Esophagus mucosa (tissue), 1 donor: ENCODE measurements around the gene HSD17B4. TPM values are rescaled to one million over a fixed set of nuclear protein-coding genes. Genes with fewer than 3 reads are reported as not detected.
"Not testable (repeated sequence)": the region's sequence is repeated elsewhere in the genome, so short reads cannot be mapped to it uniquely, and the experiment has no call there.

Source experiments
- ATAC-seq: fragments of 200-7000 bp; cut with Tn5 transposase; one replicate; pipeline ENCODE4 v1.9.1; 2020
- total RNA-seq: library from RNA; stranded (reverse); gene quantifications from one replicate; pipeline ENCODE4 v1.2.4, GENCODE V29; 2023
- donor health status: DM: yes; HTN: yes; CAD: no.

Gene HSD17B4, protein sequence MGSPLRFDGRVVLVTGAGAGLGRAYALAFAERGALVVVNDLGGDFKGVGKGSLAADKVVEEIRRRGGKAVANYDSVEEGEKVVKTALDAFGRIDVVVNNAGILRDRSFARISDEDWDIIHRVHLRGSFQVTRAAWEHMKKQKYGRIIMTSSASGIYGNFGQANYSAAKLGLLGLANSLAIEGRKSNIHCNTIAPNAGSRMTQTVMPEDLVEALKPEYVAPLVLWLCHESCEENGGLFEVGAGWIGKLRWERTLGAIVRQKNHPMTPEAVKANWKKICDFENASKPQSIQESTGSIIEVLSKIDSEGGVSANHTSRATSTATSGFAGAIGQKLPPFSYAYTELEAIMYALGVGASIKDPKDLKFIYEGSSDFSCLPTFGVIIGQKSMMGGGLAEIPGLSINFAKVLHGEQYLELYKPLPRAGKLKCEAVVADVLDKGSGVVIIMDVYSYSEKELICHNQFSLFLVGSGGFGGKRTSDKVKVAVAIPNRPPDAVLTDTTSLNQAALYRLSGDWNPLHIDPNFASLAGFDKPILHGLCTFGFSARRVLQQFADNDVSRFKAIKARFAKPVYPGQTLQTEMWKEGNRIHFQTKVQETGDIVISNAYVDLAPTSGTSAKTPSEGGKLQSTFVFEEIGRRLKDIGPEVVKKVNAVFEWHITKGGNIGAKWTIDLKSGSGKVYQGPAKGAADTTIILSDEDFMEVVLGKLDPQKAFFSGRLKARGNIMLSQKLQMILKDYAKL
- total RNA-seq = 164 TPM

DNA sequence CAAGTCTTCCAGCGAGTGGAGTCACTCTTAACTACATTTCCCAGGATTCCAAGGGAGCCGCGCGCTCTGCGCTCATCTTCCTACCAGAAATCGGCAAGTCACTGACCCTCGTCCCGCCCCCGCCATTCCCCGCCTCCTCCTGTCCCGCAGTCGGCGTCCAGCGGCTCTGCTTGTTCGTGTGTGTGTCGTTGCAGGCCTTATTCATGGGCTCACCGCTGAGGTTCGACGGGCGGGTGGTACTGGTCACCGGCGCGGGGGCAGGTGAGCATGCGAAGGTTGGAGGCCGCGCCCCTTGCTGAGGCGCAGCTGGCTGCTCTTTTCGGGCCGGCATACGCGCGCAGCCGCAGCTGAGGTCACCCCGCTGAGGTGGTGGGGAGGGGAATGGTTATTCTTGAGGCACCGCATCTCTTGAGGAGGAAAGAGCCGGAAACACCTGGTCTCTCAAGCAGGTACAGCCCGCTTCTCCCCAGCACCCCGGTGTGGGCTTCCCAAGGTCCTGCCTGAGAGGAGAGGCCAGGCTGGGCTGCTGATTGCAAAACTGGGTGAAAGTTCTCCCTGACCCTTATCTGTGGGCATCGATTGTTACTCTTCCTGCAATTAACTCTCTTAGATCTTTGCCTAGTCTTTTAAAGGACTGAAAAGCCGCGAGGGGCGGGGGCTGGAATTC lies at the start of gene HSD17B4:
TSS of gene HSD17B4 (plus strand) at position 125 of the 667 bp plus-strand sequence. CDS start at position 204, 79 bp downstream.
- peak; percentile 94 for ATAC-seq

DNA sequence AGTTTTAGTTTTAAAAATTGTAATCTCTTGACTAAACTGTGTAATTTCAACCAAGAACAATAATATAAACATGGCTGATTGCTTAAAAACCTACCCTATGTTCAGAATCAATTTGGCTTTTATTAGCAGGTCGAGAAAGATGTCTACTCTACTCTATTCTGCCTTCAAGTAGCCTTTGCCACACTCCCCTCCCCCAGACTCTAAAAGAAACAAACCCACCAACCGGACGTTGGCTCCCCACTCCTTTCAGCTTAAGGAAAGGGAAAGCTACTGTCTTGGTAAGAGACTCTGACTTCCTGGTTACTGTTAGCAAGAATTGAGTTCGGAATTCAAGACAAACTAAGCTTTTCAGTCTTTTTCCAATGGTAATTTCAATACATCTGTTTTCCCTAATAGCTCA lies 49.7 kb upstream of the HSD17B4 start:
- ATAC-seq = no peak

DNA sequence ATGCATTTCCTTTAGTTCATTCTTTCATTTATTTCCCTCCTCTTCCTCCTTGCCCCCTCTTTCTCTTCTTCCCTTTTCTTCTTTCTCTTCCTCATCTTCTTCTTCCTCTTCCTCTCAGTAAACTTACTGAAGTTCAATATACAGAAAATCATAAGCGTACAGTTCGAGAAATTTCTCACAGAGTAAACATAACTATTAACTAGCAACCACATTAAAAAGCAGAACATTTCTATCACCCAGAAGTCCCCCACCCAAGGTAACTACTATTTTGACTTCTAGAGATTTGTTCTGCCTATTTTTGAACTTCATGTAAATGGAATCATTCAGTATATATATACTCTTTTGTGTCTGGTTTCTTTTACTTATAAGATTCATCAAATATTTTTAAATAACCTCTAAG lies 48.3 kb upstream of the HSD17B4 start:
- ATAC-seq = no peak

DNA sequence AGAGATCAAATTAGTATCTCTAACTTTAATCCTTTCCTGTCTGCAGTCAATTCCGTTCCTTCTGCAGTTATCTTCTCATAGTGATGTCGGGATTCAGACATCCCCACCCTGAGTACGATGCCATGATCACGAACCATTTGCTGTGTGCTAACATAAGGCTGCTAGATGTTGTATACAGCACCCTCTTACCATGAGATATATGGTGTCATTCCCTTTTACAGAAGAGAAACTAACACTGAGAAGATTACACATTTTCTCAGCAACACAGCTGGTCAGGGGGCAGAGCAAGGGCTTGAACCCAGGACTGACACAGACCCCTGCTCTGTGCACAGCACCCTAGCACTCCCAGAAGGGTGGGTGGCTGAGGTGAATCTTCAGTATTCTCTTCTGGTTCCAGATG lies 46.9 kb upstream of the HSD17B4 start:
- no peak for ATAC-seq

DNA sequence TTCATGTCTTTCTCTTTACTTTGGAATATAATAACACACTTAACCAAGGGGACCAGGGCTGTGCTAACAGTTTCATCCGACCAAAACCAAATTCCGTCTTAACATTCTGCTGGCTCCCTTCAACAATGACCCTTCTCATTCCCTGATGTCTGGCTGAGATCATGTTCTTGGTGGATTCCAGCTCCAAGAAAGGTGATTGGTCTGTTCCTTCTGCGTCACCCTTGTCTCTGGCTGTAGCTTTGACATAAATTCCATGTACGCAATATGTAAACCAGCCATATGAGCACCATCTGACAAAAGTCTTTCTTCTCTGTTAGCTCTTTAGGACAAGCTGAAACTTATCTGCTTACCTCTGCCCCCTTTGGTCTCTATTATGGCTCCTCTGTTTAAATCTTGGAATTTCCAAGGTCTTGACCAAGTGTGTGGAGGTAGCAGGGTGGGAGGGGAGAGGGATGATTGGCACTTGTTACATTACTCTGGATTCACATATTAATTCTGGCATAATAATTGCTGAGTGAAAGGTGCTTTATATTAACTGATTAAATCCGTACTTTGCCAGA lies 45.7 kb upstream of the HSD17B4 start:
- no peak for ATAC-seq

DNA sequence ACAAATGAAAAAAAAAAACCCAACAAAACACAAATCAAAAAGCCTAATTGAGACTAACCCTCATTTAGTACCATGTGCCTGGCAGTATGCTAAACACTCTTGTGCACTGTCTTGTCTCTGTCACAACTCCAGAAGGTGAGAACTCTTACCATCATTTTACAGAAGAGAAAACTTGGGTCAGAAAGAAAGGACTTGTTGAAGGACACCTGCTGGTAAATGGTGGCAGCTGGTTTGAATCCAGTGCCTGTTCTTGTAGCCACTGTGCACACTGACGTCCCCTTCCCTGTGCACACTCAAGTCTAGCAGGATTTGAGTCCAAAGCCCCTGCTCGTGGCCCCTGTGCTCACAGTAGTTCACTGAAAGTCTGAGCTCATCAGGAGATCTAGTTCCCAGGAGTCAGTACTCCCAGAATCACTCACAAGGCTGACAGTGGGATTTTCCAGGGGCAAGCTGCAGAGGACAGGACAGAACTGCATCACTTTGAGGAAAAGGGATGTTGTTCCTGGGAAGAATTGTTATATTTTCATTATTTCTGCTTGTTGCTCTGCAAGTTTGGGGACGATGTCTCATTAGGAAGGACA lies 43.0 kb upstream of the HSD17B4 start:
- no peak for ATAC-seq

DNA sequence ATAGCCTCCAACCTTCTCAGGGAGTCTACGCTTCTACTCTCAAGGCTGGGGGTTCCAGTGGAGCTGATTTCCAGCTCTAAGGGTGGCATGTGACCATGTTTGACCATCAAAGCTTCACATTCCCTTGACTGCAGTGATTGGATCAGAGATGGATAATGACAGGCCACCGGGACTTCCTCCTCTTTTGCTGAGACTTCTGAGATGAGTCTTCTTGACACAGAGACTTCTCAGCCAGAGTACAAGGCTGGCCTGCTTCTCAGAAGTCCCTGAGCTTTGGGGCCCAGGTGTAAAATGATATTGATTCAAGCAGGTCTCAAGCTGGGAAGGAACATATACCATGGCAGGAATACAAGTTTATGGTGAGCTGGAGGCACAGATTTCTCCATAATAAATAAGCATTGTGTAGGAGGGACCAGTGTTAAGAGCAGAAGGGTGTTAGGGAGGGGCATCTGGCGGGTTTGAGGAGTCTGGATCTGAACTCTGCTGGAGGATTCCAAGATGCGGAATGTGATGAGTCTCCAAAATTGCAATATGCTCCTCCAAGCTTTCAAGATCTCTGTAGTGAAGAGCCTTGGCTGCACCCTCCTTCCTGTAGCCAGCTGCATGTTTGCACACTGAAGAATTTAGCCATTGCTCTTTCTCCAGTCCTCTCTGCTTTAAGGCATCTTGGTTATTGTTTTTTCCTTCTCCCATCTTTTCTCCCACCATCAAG lies 41.7 kb upstream of the HSD17B4 start:
- no peak for ATAC-seq

DNA sequence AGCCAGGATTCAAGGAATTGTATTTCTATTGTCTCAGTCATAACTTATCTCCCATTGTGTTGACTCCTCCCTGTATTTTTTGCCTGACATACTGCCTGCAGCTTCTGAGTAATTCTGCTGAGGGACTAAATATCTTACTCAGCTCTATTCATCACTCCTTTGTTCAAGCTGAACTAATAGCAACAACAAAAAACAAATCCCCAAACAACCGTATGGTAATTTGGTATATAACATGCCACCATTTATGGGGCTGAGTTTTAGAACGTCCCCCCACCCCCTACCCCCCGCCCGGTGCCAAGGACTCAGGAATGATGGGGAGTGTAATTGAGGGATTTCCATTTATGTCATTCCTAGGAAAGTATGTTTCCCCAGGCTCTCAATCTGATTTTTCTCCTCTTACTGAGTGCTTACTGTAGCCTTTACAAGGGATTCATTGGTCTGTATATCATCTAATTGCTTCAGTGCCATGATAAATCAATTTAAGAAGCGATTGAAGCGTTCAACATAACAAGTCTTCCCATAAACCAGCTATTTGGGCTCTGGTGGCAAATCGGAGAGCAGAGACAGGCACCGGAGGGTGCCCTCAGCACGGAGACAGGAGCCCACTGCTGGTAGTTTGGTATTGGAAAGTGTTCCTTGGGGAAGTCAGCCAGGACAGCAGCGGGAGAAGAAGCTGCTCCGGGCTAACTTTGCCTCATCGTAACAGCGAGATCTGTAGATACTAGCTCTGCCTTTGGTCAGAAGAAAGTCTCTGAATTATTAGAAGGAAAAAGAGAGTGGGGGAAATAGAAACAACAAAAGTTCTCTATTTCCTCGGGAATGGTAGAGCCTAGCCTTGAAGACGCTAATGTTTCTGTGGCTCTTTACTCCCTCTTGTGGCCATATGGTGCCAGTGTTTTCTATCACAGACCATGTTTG lies 40.7 kb upstream of the HSD17B4 start:
- ATAC-seq = peak; percentile 95

DNA sequence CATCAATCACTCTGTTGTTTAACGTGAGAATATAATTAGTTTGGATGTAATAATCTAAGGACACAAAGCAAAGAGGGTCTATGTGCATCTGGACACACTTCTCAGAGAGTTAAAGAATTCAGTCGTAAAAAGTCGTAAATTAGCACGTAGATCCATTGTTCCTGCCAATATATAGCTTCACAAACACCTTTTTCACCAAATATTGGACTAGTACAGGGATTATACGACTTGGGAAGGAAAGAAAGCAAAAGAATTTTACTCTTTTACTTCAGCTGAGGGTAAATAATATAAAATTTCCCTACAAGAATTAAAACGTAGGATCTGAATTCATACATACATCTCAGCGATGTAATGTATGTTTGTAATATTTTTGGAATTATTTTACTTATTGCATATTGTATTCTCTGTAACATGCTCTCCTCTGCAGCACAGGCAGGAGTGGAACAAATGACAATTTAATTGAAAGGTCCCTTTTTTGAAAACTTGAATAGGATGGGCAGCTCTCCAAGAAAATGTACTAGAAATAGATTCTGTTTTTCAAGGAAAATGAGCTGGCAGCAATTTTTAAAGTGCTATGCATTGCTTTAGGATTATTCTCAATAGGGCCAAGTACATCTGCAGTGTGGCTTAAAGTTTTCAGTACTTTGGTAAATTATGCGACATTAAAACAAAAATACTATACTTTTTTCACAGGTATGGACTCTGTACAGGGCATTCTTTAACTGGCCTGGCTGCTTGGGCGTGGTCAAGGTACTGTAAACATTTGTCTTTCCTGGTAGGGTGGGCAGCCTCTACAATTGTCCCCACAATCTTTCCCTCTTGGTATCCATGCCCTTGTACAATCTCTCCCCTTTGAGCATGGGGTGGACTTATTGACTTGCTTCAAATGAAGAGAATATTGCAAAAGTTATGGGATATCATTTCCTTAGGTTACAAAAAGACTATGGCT lies 39.7 kb upstream of the HSD17B4 start:
- no peak for ATAC-seq

DNA sequence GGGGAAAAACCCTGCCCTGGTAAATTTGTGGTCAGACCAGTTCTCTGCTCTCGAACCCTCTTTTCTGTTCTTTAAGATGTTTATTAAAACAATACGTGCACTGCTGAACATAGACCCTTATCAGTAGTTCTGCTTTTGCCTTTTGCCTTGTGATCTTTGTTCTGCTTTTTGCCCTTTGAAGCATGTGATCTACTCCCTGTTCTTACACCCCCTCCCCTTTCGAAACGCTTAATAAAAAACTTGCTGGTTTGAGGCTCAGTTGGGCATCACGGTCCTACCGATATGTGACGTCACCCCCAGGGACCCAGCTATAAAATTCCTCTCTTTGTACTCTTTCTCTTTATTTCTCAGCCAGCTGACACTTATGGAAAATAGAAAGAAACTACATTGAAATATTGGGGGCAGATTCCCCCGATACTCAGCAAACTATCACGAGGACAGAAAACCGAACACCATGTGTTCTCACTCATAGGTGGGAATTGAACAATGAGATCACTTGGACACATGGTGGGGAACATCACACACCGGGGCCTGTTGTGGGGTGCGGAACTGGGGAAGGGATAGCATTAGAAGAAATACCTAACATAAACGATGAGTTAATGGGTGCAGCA lies 38.1 kb upstream of the HSD17B4 start:
- ATAC-seq = not testable (repeated sequence)

DNA sequence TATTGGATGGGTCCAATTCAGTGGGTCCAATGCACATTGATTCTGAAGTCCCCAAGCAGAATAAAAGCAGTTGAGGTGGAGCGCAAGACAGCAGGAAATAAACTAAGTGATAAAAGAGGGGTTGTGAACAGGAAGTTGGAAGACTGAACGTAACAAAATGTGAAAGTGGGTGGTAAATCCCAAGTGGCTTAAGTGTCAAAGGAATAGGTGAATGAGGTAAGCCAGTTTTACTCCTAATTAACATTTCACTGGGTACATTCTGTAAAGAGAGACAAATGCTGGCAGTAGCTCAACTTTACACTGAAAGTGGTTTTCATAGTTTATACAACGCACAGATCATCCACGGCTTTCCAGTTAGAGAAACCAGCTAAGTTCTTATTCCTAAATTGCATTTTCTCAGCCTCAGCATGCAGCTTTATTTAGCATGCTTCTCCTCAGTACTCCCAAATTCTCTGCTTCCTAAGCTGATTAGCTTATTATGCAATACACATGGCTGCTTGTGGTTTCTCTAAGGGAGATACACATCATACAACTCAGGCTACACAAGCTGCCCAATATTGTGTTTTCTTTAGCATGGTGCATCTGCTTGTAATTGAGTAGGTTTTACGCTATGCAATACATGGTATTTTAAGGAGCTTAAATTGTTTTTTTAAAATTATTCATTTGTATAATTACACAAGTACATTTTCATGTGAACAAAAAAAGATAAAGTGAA lies 34.2 kb upstream of the HSD17B4 start:
- peak; percentile 62 for ATAC-seq

DNA sequence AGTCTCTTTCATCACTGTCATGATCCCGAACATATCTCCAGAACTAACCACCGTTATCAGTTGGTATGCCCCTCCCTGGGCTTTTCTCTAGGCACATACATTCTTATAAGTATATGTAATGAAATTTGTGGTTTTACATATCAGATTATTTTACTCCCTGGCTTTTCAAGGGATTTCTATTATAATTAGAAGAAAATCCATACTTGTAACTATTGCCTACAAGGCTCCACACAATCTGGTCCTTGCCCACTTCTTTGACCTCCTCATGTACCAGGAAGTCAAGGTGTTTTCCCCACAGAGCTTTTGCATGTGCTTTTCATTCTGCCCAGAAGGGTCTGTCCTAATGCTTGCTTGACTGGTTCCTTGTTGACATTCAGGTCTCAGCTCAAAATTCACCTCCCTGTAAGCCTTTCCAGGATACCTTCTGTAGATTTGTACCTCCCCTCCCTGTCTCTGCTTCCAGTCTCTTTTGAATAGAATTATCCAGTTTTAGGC lies 33.6 kb upstream of the HSD17B4 start:
- ATAC-seq = peak; percentile 80

DNA sequence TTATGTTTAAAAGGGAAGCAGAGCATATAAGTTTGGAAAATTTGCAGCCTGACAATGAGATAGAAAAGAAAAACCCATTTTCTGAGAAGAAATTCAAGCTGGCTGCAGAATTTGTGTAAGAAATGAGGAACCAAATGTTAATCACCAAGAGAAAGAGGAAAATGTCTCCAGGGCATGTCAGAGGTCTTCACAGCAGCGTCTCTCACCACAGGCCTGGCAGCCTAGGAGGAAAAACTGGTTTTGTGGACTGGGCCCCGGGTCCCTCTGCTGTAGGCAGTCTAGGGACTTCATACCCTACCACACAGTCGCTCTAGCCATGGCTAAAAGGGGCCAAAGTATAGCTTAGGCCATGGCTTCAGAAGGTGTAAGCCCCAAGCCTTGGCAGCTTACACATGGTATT lies 32.1 kb upstream of the HSD17B4 start:
- ATAC-seq = peak; percentile 53

DNA sequence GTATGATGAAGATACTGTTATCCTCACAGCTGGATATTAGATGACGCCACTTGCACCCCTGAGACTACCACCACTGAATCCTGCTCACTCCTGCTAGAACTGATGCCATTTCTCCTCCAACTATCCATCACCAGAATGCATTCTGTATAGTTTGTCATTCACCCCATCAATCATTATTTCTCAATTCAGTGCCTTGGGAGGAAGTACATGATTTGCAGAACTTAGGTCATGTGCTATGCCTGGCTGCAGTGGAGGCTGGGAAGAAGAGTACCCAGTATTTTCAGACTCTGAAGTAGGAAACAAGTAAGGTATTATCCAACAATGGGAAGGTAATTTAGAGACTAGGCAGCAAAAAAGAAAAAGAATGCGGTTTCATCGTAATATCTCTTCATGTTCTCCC lies 26.2 kb upstream of the HSD17B4 start:
- ATAC-seq = no peak

DNA sequence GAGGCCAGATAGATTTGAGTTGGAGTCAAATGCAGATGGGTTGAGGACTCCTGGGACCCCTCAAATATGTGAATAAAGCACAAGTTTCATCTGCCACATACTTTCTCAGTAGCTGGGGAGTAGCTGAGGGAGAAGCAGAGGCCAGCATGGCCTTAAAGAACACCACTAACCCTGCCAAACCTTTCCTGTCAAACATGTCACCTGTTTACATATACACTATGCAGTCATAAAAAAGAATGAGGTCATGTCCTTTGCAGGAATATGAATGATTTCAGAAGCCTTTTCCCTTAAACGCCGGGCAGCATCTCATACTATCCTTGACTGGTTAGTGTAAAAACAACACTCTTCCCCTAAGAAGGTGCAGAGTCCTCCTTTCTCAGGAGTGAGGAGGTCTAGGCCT lies 25.2 kb upstream of the HSD17B4 start:
- peak; percentile 76 for ATAC-seq

DNA sequence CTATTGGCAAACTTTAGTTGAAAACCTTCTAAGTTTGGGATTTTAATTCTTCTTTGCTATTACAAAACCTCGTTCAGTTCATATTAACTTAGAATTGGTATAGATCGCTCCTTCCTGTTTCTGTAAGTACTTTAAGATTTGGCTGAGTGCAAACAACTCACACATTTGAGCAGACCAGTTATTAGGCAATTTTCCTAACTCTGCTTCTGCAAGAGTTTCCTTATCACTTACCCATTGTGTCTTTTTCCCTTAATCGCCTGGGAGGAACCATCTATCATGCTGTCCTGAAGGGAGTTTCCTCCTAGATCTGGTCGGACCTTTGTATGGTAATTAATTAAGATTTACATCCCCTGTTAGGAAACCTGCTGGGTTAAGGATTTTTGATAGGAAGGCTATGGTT lies 24.7 kb upstream of the HSD17B4 start:
- not testable (repeated sequence) for ATAC-seq

DNA sequence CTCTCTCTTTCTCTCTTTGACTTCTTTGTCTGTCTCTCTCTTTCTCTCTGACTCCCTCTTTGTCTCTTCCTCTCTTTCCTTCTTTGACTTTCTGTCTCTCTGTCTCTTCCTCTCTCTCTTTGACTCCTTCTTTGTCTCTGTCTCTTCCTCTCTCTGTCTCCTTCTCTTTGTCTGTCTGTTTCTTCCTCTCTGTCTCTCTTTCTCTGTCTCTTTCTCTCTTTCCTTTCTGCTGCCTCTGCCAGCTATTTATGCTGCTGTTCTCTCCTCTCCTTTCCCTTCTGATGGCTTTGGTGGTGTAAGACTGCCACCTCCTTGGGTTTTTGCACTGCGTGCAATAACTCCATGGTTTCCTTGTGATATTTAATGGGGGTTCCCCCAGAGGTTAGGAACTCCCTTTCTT lies 24.1 kb upstream of the HSD17B4 start:
- ATAC-seq = not testable (repeated sequence)

DNA sequence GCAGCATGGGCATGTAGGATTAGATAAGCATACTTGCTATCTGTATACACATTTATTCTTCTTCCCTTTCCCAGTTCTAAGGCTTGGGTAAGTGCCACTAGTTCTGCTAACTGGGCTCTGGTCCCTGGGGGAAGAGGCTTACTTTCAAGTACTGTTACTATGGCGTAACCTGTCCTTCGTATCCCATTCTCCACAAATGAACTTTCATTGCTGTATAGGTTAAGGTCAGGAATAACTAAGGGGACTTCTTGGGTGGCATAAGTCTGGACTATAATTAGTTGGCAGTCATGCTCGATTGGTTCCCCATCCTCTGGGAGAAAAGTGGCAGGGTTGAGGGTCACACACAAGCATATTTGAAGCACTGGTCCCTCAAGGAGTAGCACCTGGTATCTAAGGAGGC lies 23.7 kb upstream of the HSD17B4 start:
- ATAC-seq = not testable (repeated sequence)
